Cortex of kidney (tissue), 1 donor: Measurements from ENCODE around the gene ADAM19.

Experiments
- DNase-seq: peaks from one replicate; lab custom pipeline; 2025; lab: John Stamatoyannopoulos, UW

ADAM19 gene

DNA sequence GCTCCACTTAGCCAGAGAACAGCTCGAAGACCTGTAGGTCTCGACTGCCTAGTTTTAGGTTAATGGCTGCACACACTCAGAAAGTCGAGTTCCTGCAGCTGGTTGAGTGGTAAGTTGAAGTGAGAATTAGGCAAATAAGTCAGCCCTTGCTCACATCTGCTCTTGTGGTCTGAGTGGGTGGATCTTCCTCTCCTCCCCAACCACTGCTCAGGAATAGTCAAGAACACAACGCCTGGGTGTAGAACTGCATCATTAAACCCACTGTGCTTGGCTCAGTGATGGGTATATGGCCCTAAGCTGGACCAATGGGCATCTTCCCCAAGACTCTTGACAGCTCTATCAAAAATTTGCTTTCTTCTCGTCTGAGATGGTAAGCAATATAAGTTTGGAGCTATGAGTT is 20.9 kb upstream of the ADAM19 start:
- no peak for DNase-seq

- no peak for DNase-seq
These were observed 19.3 kb upstream of the ADAM19 start for GRCh38 chr5:157594675-157595459.

GRCh38 chr5:157594257-157594656 is 18.7 kb upstream of the ADAM19 start:
- DNase-seq, result no peak

- no peak for DNase-seq
These were observed 17.6 kb upstream of the ADAM19 start for GRCh38 chr5:157593052-157593757.

DNA sequence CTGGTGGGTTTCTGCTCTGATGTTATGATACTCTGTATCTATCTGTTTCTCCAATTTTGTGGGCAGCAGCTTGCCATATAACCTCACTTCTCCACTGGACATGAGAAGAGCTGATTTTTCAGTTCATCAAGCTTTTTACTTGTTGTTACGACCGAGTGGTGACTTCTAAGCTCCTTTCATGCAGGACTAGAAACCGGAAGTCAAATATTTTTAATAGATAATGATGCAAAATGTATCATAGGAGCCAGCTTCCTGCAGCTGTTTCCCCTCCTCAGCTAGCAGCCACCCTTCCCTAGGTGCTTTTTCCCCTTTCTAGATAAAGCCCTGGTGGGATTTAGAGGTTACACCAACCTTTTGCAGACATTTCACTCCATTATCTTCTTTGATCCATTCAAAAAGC is 17.0 kb upstream of the ADAM19 start:
- DNase-seq, result no peak

- no peak for DNase-seq
These were observed 14.9 kb upstream of the ADAM19 start for GRCh38 chr5:157590478-157590877.

DNA sequence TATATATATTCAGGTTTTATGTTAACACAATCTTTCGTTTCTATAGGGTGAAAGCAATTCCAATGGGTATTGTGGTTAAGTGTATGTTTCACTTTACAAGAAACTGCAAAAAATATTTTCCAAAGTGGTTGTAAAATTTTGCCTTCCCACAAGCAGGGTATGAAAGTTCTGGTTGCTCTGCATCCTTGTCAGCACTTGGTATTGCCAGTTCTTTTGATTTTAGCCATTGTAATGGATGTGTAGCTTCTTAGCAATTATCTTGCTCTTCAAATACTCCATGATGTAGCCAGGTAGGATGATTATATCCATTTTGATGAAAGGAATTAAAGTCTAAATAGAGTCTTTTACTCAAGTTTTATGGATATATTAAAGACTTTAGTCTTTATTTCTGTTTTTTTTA is 9.1 kb upstream of the ADAM19 start:
- no peak for DNase-seq

GRCh38 chr5:157582731-157583620 is 7.4 kb upstream of the ADAM19 start:
- DNase-seq, result no peak

- DNase-seq, result no peak
These were observed 6.3 kb upstream of the ADAM19 start for GRCh38 chr5:157581901-157582300.

- no peak for DNase-seq
These were observed 2.7 kb upstream of the ADAM19 start for GRCh38 chr5:157578079-157578780.

DNA sequence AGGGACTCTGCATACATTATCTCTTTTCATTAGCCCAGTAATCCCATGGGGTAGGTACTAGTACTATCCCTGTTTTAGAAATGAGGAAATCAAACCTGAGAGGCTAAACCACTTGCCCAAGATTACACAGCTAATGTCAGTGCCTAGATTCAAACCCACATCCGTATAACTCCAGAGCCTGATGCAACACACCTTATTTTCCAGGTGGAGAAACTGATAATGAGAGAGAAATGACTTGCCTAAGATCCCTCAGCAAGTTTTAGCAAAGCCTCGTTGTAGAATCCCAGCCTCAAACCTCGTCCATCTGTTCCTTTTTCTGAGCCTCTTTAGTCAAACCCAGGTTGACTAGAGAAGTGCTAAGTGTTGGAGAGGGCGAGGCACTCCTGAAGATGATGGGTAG is 1.1 kb upstream of the ADAM19 start:
- DNase-seq, result no peak

GRCh38 chr5:157574456-157575380 is 857 bp downstream of the ADAM19 start:
- no peak for DNase-seq

DNA sequence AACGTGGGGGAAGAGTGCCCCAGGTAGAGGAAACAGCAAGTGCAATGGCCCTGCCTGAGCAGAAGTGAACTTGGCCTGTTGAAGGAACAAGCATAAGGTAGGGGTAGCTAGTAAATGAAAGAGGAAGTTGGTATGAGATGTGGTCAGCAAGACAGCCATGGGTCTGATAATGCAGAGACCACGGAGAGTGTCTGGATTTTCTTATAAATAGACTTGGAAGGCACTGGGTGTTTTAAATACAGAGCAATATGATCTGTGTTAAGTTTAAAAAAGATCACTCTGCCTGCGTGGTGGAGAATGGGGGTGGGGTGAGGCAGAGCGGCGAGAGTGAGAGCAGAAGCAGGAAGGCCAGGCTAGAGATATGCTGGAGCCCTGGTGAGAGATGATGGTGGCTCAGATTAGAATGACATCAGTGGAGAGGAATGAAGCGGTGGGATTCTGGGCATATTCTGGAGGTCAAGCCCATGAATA is 4.2 kb downstream of the ADAM19 start:
- DNase-seq, result no peak

DNA sequence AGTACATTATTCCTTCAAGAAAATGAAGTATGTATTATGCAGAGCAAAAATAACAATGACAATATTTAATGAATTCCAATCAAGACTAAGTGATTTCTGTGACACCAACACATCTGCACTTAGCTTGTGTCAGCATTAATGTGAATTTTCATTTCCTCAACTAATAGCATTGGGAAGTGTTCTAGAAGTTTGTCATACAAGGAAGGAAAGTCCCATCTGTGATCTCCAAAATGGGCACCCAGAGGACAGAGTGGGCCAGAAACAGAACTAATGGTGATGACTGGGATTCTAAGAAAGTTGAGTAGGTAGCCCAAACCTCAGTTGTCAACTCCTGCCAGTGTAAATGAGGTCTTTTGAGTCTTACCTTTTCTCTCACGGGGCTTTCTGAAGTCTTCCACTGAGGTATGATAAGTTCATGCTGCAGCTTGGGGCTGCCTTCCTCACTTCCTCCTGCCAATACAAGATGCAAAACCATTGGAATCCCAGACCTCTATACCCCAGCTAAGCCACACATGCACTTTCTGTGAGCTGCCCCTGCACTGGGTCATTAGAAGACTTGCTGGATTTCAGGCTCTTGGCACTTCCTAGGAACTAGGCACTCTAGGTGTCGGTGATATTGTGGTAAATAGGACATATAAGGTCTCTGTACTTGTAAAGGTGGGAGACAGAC is 4.9 kb downstream of the ADAM19 start:
- no peak for DNase-seq

DNA sequence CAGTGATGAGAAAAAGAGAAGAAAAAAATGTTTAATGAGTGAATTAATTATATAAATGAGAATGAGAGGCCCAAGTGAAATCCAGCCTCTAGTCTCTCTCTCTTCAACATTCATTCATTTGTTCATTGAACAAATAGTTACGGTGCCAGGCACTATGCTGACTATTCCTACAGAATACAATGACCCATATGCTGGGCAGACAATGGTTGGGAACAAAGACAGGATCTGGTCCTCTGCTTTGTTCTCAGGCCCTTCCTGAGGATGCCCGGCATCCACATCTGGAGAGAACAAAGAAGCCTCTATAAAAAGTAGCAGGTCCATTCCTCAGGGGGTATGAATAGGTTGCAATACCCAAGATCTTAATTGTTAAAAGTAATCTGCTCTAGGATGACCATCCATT is 6.9 kb downstream of the ADAM19 start:
- DNase-seq, result no peak

DNA sequence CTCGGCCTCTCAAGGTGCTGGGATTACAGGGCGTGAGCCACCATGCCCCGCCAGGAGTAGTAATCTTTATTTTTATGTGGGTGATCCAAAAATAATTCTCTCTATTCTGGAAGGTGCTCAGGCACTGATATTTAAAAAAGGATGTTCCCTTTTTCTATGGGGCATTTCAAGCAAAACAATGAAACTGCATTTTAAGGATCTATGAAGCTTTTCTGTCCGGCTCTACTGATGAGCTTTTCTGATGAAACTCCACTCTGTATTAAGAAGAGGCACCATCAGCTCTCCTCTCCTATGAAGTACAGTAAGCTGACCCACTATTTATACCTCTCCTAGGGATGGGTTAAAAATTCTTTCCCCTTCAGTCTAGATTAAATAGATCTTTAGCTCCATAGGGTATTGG is 7.4 kb downstream of the ADAM19 start:
- no peak for DNase-seq

DNA sequence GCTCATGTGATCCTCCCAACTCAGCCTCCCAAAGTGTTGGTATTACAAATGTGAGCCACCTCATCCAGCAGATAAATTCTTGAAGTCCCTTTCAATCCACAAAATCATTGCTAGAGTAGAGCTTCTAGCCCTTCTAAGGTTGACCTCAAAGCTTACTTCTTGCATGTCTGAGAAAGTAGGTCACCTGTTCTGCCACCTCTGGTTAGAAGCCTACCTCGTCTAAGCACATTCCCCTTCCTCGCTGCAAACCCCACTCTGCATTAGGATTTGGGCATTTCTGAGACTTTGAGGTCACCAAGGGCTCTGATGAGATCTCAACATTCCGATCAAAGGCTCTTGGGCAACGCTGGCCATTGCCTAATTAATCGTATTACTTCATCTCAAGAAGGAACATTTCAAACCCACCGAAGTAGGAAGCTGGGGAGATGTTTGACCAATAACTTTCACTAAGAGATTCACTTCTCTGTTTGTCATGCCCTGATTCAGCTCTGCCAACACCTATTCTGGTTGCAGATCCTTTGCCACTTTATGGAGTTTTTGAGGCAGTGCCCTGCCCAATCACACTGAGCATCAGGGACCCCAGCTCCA is 8.6 kb downstream of the ADAM19 start:
- no peak for DNase-seq

GRCh38 chr5:157563929-157564716 is 11.5 kb downstream of the ADAM19 start:
- no peak for DNase-seq

GRCh38 chr5:157563373-157563928 is 12.1 kb downstream of the ADAM19 start:
- DNase-seq, result no peak
